Activated CD8-positive, alpha-beta memory T cell treated with anti-CD3 and anti-CD28 coated beads for 4 hours (primary cell): ENCODE data around the gene USH2A.

Experiments used
- DNase-seq, 2 donors: peaks; one replicate each; pipeline ENCODE4 v3.0.0-alpha.2; 2020; ENCODE audit warnings: low read depth in 2 of 2

The USH2A gene

GRCh38 chr1:215647738-215648137, 775.5 kb downstream of the USH2A start:
- no peak for DNase-seq

- no peak for DNase-seq
Measured at GRCh38 chr1:215645861-215646260, 777.4 kb downstream of the USH2A start.

- DNase-seq, result no peak
Measured at GRCh38 chr1:215645182-215645581, 778.1 kb downstream of the USH2A start.

GRCh38 chr1:215643592-215644321, 779.5 kb downstream of the USH2A start:
- no peak for DNase-seq

GRCh38 chr1:215640429-215641148, 782.7 kb downstream of the USH2A start:
- DNase-seq, result no peak

- DNase-seq, result no peak
Measured at GRCh38 chr1:215637041-215637573, 786.1 kb downstream of the USH2A start.

- no peak for DNase-seq
Measured at GRCh38 chr1:215636258-215636965, 786.8 kb downstream of the USH2A start.

GRCh38 chr1:215635827-215636226, 787.4 kb downstream of the USH2A start:
- DNase-seq, result no peak

GRCh38 chr1:215631489-215631888, 791.8 kb downstream of the USH2A start:
- DNase-seq, result no peak

- DNase-seq, result no peak
Measured at GRCh38 chr1:215631040-215631439, 792.2 kb downstream of the USH2A start.

- DNase-seq, result no peak
Measured at GRCh38 chr1:215625949-215626348, 797.3 kb downstream of the USH2A start.

GRCh38 chr1:215623162-215623561, 800.1 kb downstream of the USH2A start:
- DNase-seq, result no peak

- DNase-seq, result no peak
Measured at GRCh38 chr1:215617979-215618378, 805.3 kb downstream of the USH2A start.

GRCh38 chr1:215612391-215612790, 810.9 kb downstream of the USH2A start:
- no peak for DNase-seq

- DNase-seq, result no peak
Measured at GRCh38 chr1:215608646-215609045, 814.6 kb downstream of the USH2A start.

GRCh38 chr1:215607412-215607811, 815.8 kb downstream of the USH2A start:
- no peak for DNase-seq

- DNase-seq, result no peak
Measured at GRCh38 chr1:215606564-215607168, 816.6 kb downstream of the USH2A start.

GRCh38 chr1:215606036-215606435, 817.2 kb downstream of the USH2A start:
- no peak for DNase-seq

GRCh38 chr1:215605011-215605621, 818.1 kb downstream of the USH2A start:
- DNase-seq, result no peak

- DNase-seq, result no peak
Measured at GRCh38 chr1:215603319-215603718, 819.9 kb downstream of the USH2A start.

- DNase-seq, result no peak
Measured at GRCh38 chr1:215601276-215601675, 822.0 kb downstream of the USH2A start.

GRCh38 chr1:215600867-215601266, 822.4 kb downstream of the USH2A start:
- DNase-seq, result no peak
